ENCODE results near the gene ZCCHC17. TPM values are rescaled to one million over a fixed set of nuclear protein-coding genes. Genes with fewer than 3 reads are reported as not detected.

The ZCCHC17 gene, protein sequence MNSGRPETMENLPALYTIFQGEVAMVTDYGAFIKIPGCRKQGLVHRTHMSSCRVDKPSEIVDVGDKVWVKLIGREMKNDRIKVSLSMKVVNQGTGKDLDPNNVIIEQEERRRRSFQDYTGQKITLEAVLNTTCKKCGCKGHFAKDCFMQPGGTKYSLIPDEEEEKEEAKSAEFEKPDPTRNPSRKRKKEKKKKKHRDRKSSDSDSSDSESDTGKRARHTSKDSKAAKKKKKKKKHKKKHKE
- 17.2 TPM for total RNA-seq

DNA sequence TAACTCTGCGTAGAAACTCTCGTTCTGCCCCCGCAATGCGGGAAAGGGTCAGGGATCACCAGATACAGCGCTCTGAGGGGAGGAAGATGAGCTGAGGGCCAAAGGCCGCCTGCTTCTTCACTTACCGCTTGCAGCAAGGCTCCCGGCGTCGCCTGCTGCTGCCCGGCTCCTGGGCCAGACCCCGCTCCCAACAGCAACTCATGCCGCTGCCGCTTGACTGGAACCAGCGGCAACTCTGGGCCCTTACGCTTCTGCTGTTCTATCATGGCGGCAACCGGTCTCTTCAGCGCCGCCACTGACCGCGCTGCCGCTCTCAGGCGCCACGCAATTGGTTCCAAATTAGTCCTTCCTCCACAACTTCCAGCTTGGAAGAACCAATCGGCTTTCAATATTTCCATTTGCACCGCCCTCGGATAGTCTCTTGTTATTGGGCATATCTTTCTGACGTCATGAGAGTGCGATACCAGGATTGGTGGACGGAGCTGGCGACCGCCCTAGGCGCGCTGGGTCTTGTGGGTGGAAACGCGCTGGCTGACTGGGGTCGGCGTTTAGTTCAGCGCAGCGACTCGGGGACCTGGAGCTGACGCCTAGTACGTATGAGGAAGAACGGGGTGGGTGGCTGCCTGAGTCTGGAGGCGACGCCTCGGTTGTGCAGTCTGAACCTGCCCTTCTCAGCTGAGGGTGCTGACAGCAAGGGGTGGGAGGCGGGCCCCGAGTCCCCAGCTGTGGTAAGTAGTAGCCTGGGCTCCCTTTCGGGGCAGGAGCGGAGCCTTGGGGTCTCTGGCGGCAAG, at the start of gene ZCCHC17, which contains the start of gene SNRNP40:
TSS of gene ZCCHC17 (plus strand) at position 547 of the 791 bp plus-strand sequence. CDS start 13,067 bp downstream, outside the sequence.
TSS of gene SNRNP40 (minus strand) at position 303 of the 791 bp plus-strand sequence. CDS start at position 266, 37 bp downstream.

DNA sequence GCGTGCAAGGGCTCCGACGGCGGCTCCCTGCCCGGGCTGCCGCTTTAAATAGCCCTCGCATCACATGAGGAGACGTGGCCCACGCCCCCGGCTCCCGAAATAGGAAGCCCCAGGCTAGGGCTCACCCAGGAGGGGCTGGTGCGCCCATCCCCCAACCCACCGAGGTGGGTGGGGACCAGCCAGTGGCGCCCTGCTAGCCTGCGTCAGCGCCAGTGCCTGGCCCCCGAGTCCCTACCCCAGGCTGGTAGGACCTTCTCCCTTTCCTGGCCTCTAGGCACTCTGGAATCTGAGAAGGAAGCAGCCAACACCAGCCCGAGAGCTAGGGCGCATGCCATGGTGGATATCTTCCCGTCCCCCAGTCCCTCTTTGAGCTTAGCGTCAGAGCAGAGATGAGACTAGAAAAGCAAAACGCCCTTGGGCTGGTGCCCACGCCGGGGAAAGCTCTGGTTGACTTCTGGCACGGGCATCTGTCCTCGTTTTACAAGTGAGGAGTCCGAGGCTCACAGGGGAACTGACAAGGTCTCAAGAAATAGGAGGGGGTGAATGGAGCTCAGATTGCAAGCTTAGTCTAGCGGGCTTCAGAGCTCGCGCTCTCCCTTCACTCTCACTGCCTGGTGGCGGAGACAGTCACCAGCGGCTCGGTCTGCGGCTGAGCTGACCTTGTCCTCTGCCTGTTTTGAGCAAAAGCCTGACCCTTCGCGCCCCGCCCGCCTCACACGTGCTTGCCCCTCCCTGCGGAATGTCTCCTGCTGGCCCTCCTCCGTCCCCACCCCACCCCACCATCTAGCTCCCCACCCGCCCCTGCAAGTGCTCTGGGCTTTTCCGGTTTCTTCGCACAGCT, 76.4 kb downstream of the ZCCHC17 start, which contains the start of gene FABP3:
TSS of gene FABP3 (minus strand) at position 21 of the 841 bp plus-strand sequence. CDS start 62 bp downstream, outside the sequence.

DNA sequence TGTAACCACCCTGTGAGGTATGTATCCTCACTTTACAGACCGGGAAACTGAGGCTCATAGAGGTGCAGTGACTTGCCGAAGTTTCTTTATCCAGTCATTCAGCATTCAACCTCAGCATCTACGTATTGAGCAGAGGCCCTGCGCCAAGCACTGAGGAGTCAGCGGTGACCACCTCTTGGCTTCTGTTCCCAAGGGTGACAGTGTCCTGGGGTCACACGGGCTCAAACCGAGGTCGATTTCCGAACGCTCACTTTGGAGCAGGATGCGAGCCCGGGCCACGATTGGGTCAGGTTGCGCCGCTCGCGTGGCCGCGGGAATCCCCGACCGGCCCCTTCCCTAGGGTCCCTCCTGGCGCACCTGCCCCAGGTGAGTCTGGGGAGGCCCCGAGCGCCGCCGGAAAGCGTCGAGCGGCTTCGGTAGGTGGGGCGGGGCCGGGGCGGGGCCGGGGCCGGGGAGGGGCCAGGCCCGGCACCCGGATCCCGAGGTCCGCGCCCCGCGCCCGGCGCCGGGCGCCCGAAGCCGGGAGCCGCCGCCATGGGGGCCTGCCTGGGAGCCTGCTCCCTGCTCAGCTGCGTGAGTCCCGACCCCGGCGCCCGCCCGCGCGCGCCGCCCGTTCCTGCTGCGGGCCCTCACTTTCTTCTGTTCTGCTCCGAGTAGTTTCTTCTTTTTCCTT, 116.0 kb downstream of the ZCCHC17 start, which contains the start of gene SERINC2:
TSS of gene SERINC2 (plus strand) at position 482 of the 673 bp plus-strand sequence. CDS start at position 535, 53 bp downstream.

Other genes starting within 250 kb of the ZCCHC17 start
- gene PUM1, start 231.3 kb upstream of the ZCCHC17 start, total RNA-seq: 137 TPM
- 1.1 TPM for gene NKAIN1, start 57.1 kb upstream of the ZCCHC17 start, total RNA-seq
- gene SNRNP40, start 244 bp upstream of the ZCCHC17 start, total RNA-seq: 96.3 TPM
- 49.9 TPM for gene FABP3, start 76.0 kb downstream of the ZCCHC17 start, total RNA-seq
- gene SERINC2, start 116.2 kb downstream of the ZCCHC17 start, total RNA-seq: 24.8 TPM